Stimulated activated CD4-positive, alpha-beta T cell treated with anti-CD3 and anti-CD28 coated beads, Interleukin-4, amount 100 ng/mL, for 1 hour (primary cell): Measurements from ENCODE around the gene EYA2.
"Not testable (repeated sequence)": the region's sequence is repeated elsewhere in the genome, so short reads cannot be mapped to it uniquely, and the experiment has no call there.

Source experiments
- DNase-seq: peaks from one replicate; pipeline ENCODE4 v3.0.0-alpha.2; 2020

The EYA2 gene

GRCh38 chr20:47154089-47154488 is 259.4 kb downstream of the EYA2 start:
- no peak for DNase-seq

GRCh38 chr20:47156301-47157137 is 261.9 kb downstream of the EYA2 start:
- no peak for DNase-seq

- DNase-seq, result no peak
Measured at GRCh38 chr20:47159166-47159565, 264.5 kb downstream of the EYA2 start.

- DNase-seq, result no peak
Measured at GRCh38 chr20:47160240-47160639, 265.6 kb downstream of the EYA2 start.

- no peak for DNase-seq
Measured at GRCh38 chr20:47160992-47161391, 266.3 kb downstream of the EYA2 start.

GRCh38 chr20:47161411-47161810 is 266.8 kb downstream of the EYA2 start:
- DNase-seq, result no peak

GRCh38 chr20:47164140-47164539 is 269.5 kb downstream of the EYA2 start:
- DNase-seq, result no peak

- no peak for DNase-seq
Measured at GRCh38 chr20:47165376-47165865, 270.8 kb downstream of the EYA2 start.

GRCh38 chr20:47167846-47168245 is 273.2 kb downstream of the EYA2 start:
- no peak for DNase-seq

GRCh38 chr20:47172579-47172978 is 277.9 kb downstream of the EYA2 start:
- no peak for DNase-seq

- DNase-seq, result no peak
Measured at GRCh38 chr20:47173596-47174216, 279.1 kb downstream of the EYA2 start.

GRCh38 chr20:47174456-47175243 is 280.0 kb downstream of the EYA2 start:
- DNase-seq, result no peak

GRCh38 chr20:47175493-47175892 is 280.9 kb downstream of the EYA2 start:
- no peak for DNase-seq

GRCh38 chr20:47176217-47176616 is 281.6 kb downstream of the EYA2 start:
- DNase-seq, result not testable (repeated sequence)

GRCh38 chr20:47178277-47178676 is 283.6 kb downstream of the EYA2 start:
- DNase-seq, result no peak

GRCh38 chr20:47178851-47179250 is 284.2 kb downstream of the EYA2 start:
- DNase-seq, result no peak

- DNase-seq, result no peak
Measured at GRCh38 chr20:47179267-47179666, 284.6 kb downstream of the EYA2 start.

- DNase-seq, result no peak
Measured at GRCh38 chr20:47181056-47181862, 286.6 kb downstream of the EYA2 start.

- no peak for DNase-seq
Measured at GRCh38 chr20:47183367-47183766, 288.7 kb downstream of the EYA2 start.

GRCh38 chr20:47187450-47188195 is 293.0 kb downstream of the EYA2 start:
- DNase-seq, result no peak

GRCh38 chr20:47188540-47188939 is 293.9 kb downstream of the EYA2 start:
- DNase-seq, result no peak

GRCh38 chr20:47189060-47189459 is 294.4 kb downstream of the EYA2 start:
- no peak for DNase-seq
